HG03196 (cell line): Measurements from ENCODE around the gene BCAP31.

Source experiments
- ATAC-seq: cut with Tn5 transposase; IDR thresholded peaks from one replicate; pipeline ENCODE4 v1.9.1; 2021; ENCODE audit not compliant: unreplicated experiment

BCAP31 gene

GRCh38 chrX:153659268-153659667, 64.9 kb downstream of the BCAP31 start:
- no peak for ATAC-seq

- no peak for ATAC-seq
Observed at GRCh38 chrX:153657161-153657560, 67.0 kb downstream of the BCAP31 start.

GRCh38 chrX:153653556-153653955, 70.6 kb downstream of the BCAP31 start:
- ATAC-seq = no peak

- ATAC-seq = no peak
Observed at GRCh38 chrX:153651540-153652079, 72.6 kb downstream of the BCAP31 start.

GRCh38 chrX:153650959-153651358, 73.2 kb downstream of the BCAP31 start:
- no peak for ATAC-seq
